Ishikawa (cell line): ENCODE results near the gene ASIC2.

Experiments used
- CEBPB ChIP-seq: IDR thresholded peaks from 2 replicates; pipeline ENCODE4 v1.6.1; 2012
- CREB1 ChIP-seq: IDR thresholded peaks from 2 replicates; pipeline ENCODE4 v1.6.1; 2012; ENCODE audit warnings: low read depth
- EGR1 ChIP-seq: IDR thresholded peaks from 2 replicates; pipeline ENCODE4 v1.6.1; 2012
- EP300 ChIP-seq: IDR thresholded peaks from 2 replicates; pipeline ENCODE4 v1.6.1; 2012; ENCODE audit warnings: borderline replicate concordance
- FOXM1 ChIP-seq: IDR thresholded peaks from 2 replicates; pipeline ENCODE4 v1.6.1; 2012; ENCODE audit warnings: low read depth, borderline replicate concordance
- MAX ChIP-seq: IDR thresholded peaks from 2 replicates; pipeline ENCODE4 v1.6.1; 2012
- NFIC ChIP-seq: IDR thresholded peaks from 2 replicates; pipeline ENCODE4 v1.6.1; 2012
- RAD21 ChIP-seq: IDR thresholded peaks from 2 replicates; pipeline ENCODE4 v1.6.1; 2012; ENCODE audit warnings: low read depth
- REST ChIP-seq: IDR thresholded peaks from 2 replicates; pipeline ENCODE4 v1.6.1; 2012; ENCODE audit warnings: low read depth, mild to moderate bottlenecking
- TAF1 ChIP-seq: IDR thresholded peaks from 2 replicates; pipeline ENCODE4 v1.6.1; 2012; ENCODE audit warnings: low read depth, mild to moderate bottlenecking
- TCF12 ChIP-seq: IDR thresholded peaks from 2 replicates; pipeline ENCODE4 v1.6.1; 2012; ENCODE audit warnings: low read depth
- TEAD4 ChIP-seq: IDR thresholded peaks from 2 replicates; pipeline ENCODE4 v1.6.1; 2012
- YY1 ChIP-seq: IDR thresholded peaks from 2 replicates; pipeline ENCODE4 v1.6.1; 2012; ENCODE audit warnings: low read depth
- ZBTB7A ChIP-seq: IDR thresholded peaks from 2 replicates; pipeline ENCODE4 v1.6.1; 2012; ENCODE audit warnings: low read depth
- TF ChIP-seq, protein P1 (sequence below): IDR thresholded peaks from 2 replicates; pipeline ENCODE4 v1.6.1; 2012

The ASIC2 gene

GRCh38 chr17:33218698-33219601 is 74.1 kb downstream of the ASIC2 start:
- TF ChIP-seq CREB1: no peak
- TF ChIP-seq FOXM1: no peak
- no peak for TF ChIP-seq REST
- no peak for TF ChIP-seq TAF1
- TF ChIP-seq MAX: no peak
- no peak for TF ChIP-seq TEAD4
- no peak for TF ChIP-seq ZBTB7A
- no peak for TF ChIP-seq YY1
- TF ChIP-seq TCF12: no peak
- no peak for TF ChIP-seq EP300
- TF ChIP-seq, protein P1, sequence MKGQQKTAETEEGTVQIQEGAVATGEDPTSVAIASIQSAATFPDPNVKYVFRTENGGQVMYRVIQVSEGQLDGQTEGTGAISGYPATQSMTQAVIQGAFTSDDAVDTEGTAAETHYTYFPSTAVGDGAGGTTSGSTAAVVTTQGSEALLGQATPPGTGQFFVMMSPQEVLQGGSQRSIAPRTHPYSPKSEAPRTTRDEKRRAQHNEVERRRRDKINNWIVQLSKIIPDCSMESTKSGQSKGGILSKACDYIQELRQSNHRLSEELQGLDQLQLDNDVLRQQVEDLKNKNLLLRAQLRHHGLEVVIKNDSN: no peak
- TF ChIP-seq RAD21: no peak
- no peak for TF ChIP-seq NFIC
- no peak for TF ChIP-seq EGR1
- TF ChIP-seq CEBPB: no peak

DNA sequence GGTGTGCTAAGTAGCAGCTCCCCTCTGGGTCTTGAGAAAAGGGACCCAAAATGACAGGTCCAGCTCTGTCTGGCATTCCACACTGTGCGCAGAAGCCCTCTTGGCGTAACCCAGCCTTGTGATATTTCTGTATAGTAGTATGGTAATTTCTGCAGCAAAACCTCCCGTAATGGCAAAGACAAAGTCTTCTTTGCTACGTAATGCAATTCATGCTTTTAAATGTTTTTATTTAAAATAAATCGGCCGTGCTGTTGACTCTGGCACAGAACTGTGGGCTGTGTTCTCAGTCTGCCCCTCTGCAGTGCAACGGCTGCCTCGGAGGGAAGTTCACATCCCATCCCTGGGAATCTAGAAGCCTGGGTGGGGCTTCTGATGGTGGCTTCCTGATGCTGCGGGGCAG is 75.2 kb downstream of the ASIC2 start:
- no peak for TF ChIP-seq TAF1
- TF ChIP-seq TCF12: no peak
- TF ChIP-seq, protein P1: no peak
- TF ChIP-seq TEAD4: no peak
- no peak for TF ChIP-seq YY1
- no peak for TF ChIP-seq CREB1
- TF ChIP-seq ZBTB7A: no peak
- no peak for TF ChIP-seq EP300
- TF ChIP-seq FOXM1: no peak
- TF ChIP-seq NFIC: no peak
- no peak for TF ChIP-seq EGR1
- TF ChIP-seq REST: no peak
- TF ChIP-seq RAD21: no peak
- no peak for TF ChIP-seq MAX
- no peak for TF ChIP-seq CEBPB

DNA sequence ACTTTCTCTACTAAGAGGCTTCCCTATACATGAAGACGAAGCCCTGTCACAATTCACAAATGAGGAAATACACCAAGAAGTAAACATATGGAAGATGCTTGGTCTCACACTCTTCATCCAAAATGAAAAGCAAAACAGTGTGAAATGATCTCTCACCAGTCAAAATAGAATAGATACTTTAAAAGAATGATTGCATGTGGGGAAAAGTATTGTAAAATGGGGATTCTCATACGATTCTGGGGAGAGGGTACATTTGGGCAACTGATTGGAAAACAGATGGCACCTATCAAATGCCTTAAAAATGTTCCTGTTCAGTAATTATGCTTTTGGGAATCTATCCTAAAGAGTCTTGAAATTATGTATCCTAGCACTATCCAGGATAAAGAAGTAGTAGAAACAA is 78.1 kb downstream of the ASIC2 start:
- TF ChIP-seq CEBPB: no peak
- no peak for TF ChIP-seq MAX
- TF ChIP-seq TEAD4: no peak
- no peak for TF ChIP-seq YY1
- TF ChIP-seq ZBTB7A: no peak
- TF ChIP-seq, protein P1: no peak
- TF ChIP-seq TAF1: no peak
- no peak for TF ChIP-seq RAD21
- no peak for TF ChIP-seq REST
- TF ChIP-seq TCF12: no peak
- TF ChIP-seq EP300: no peak
